Measurements from ENCODE around the gene CACNA1C. TPM values are rescaled to one million over a fixed set of nuclear protein-coding genes. Genes with fewer than 3 reads are reported as not detected.

Gene CACNA1C
- total RNA-seq, 6 donors from 2014 or later, result 5.2 to 45.1 (median 8.8) TPM

GRCh38 chr12:2277492-2278155 is 224.8 kb downstream of the CACNA1C start:
- peaks cover 0 to 3% (median 1%) of the 10 kb centered on the region in 4 donors for H3K4me1 ChIP-seq
- no peak overlapping the region for H3K27ac ChIP-seq
- 86 to 94% methylated on average over 6 of the region's 6 CpGs for WGBS, 2 donors
- ATAC-seq (ENCODE audit: low FRiP score in 2 of 2), result no peak
- H3K27me3 ChIP-seq, result no peaks in the 10 kb centered on the region
- no peaks in the 10 kb centered on the region for H3K9me3 ChIP-seq
- H3K4me3 ChIP-seq, result no peak overlapping the region
- no peak for DNase-seq
- H3K36me3 ChIP-seq, result no peaks in the 10 kb centered on the region
- TF ChIP-seq EP300 (IDR thresholded peaks at IDR 0.05) (no peak), POLR2A (IDR thresholded peaks at IDR 0.05) (no peak)

DNA sequence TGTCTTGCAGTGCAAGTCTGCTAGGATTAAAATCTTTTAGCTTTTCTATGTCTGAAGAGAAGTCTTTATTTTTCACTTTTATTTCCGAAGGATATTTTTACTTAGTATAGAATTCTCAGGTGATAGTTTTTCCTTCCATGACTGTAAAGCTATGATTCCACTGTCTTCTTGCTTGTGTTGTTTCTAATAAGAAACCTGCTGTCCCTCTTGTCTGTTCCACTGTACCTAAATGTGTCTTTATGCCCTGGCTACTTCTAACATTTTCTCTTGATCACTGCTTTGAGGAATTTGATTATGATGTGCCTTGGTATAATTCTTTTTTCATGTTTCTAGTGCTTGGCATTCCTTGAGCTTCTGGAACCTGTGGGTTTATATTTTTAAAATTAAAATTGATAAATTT is 228.7 kb downstream of the CACNA1C start:
- H3K4me3 ChIP-seq, result no peak overlapping the region
- no peaks in the 10 kb centered on the region for H3K36me3 ChIP-seq
- H3K27ac ChIP-seq, result no peak overlapping the region
- no peak for DNase-seq
- no peak for ATAC-seq (ENCODE audit: low FRiP score in 2 of 2)
- 94 to 100% methylated on average over 1 of the region's 1 CpG for WGBS, 2 donors
- TF ChIP-seq EP300 (IDR thresholded peaks at IDR 0.05) (no peak), POLR2A (IDR thresholded peaks at IDR 0.05) (no peak), POLR2AphosphoS5 (IDR thresholded peaks at IDR 0.05) (no peak)
- TF ChIP-seq, protein P1, sequence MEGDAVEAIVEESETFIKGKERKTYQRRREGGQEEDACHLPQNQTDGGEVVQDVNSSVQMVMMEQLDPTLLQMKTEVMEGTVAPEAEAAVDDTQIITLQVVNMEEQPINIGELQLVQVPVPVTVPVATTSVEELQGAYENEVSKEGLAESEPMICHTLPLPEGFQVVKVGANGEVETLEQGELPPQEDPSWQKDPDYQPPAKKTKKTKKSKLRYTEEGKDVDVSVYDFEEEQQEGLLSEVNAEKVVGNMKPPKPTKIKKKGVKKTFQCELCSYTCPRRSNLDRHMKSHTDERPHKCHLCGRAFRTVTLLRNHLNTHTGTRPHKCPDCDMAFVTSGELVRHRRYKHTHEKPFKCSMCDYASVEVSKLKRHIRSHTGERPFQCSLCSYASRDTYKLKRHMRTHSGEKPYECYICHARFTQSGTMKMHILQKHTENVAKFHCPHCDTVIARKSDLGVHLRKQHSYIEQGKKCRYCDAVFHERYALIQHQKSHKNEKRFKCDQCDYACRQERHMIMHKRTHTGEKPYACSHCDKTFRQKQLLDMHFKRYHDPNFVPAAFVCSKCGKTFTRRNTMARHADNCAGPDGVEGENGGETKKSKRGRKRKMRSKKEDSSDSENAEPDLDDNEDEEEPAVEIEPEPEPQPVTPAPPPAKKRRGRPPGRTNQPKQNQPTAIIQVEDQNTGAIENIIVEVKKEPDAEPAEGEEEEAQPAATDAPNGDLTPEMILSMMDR (IDR thresholded peaks at IDR 0.05), result no peak
- no peaks in the 10 kb centered on the region for H3K27me3 ChIP-seq
- no peaks in the 10 kb centered on the region for H3K9me3 ChIP-seq
- H3K4me1 ChIP-seq, result peaks cover 17 to 29% (median 23%) of the 10 kb centered on the region in 4 donors

GRCh38 chr12:2282318-2282717 is 229.5 kb downstream of the CACNA1C start:
- 57 to 71% methylated on average over 5 to 6 of the region's 6 CpGs for WGBS, 2 donors
- no peaks in the 10 kb centered on the region for H3K27me3 ChIP-seq

GRCh38 chr12:2283480-2283879 is 230.7 kb downstream of the CACNA1C start:
- H3K4me1 ChIP-seq, result peaks cover 23 to 45% (median 34%) of the 10 kb centered on the region in 4 donors
- 65 to 80% methylated on average over 3 to 6 of the region's 6 CpGs for WGBS, 2 donors
- ATAC-seq (ENCODE audit: low FRiP score in 2 of 2) (no peak), DNase-seq (no peak)
- H3K9me3 ChIP-seq, result no peaks in the 10 kb centered on the region
- H3K27ac ChIP-seq, result peak overlapping the region; percentile 29 to 57 (median 44)
- no peak for TF ChIP-seq EP300 (IDR thresholded peaks at IDR 0.05)
- no peak for TF ChIP-seq POLR2AphosphoS5 (IDR thresholded peaks at IDR 0.05)
- no peak for TF ChIP-seq POLR2A (IDR thresholded peaks at IDR 0.05)
- TF ChIP-seq, protein P1 (IDR thresholded peaks at IDR 0.05), result no peak
- no peaks in the 10 kb centered on the region for H3K36me3 ChIP-seq
- H3K4me3 ChIP-seq, result no peak overlapping the region
- no peaks in the 10 kb centered on the region for H3K27me3 ChIP-seq

More at GRCh38 chr12:2282318-2282717, 229.5 kb downstream of the CACNA1C start:
- ATAC-seq (ENCODE audit: low FRiP score in 2 of 2) (no peak), DNase-seq (peak in 1 of 2 donors; percentile 32)
- Histone ChIP-seq H3K4me1 (peaks cover 17 to 33% (median 26%) of the 10 kb centered on the region in 4 donors), H3K36me3 (no peaks in the 10 kb centered on the region), H3K27ac (peak overlapping the region in 1 of 4 donors; percentile 15), H3K4me3 (no peak overlapping the region), H3K9me3 (no peaks in the 10 kb centered on the region)
- TF ChIP-seq, protein P1 (IDR thresholded peaks at IDR 0.05), result no peak
- TF ChIP-seq POLR2A (IDR thresholded peaks at IDR 0.05), result no peak
- no peak for TF ChIP-seq EP300 (IDR thresholded peaks at IDR 0.05)
- no peak for TF ChIP-seq POLR2AphosphoS5 (IDR thresholded peaks at IDR 0.05)

DNA sequence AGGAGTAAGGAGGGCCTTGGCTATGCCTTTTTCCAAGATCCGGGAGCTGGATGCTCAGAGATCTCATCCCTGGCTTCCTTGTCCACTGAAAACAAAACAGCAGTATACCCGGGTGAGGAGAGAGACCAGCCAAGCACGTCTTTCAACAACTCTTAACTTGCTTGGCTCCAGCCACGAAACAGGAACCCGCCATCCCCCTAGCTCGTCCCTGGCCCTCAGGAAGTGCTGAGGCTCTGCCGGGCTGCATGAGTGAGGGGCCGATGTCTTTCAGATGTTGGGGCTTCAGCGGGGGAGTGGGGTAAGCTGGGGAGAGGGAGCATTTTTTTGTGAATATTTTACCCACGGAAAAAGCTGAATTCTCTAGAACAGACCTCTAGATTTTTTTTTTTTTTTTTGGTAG is 231.1 kb downstream of the CACNA1C start:
- DNase-seq (peak in 1 of 2 donors; percentile 37), ATAC-seq (ENCODE audit: low FRiP score in 2 of 2) (peak; percentile 58 to 69)
- Histone ChIP-seq H3K4me1 (peaks cover 24 to 46% (median 37%) of the 10 kb centered on the region in 4 donors), H3K27me3 (no peaks in the 10 kb centered on the region), H3K27ac (peak overlapping the region; percentile 29 to 57 (median 44)), H3K36me3 (no peaks in the 10 kb centered on the region), H3K4me3 (no peak overlapping the region), H3K9me3 (no peaks in the 10 kb centered on the region)
- TF ChIP-seq POLR2AphosphoS5 (IDR thresholded peaks at IDR 0.05), result no peak
- TF ChIP-seq EP300 (IDR thresholded peaks at IDR 0.05), result no peak
- TF ChIP-seq POLR2A (IDR thresholded peaks at IDR 0.05), result no peak
- TF ChIP-seq, protein P1 (IDR thresholded peaks at IDR 0.05), result no peak
- 14 to 18% methylated on average over 10 of the region's 10 CpGs for WGBS, 2 donors

Data from upper lobe of left lung (tissue), 6 donors.